Neuronal stem cell (in vitro differentiated cells): ENCODE data around the gene USP20.

Experiments used
- DNase-seq: peaks from one replicate; pipeline ENCODE4 v3.0.0-alpha.2; 2013; ENCODE audit warnings: low spot score
- H2AFZ ChIP-seq: one replicate; pipeline ENCODE4 v1.6.1; 2013; ENCODE audit warnings: mild to moderate bottlenecking, low read length, inconsistent platforms
- H2AK5ac ChIP-seq: 2 replicates; pipeline ENCODE4 v1.6.1; 2013; ENCODE audit warnings: low read depth, mild to moderate bottlenecking, inconsistent platforms, low read length, moderate library complexity, mixed read lengths
- H2BK120ac ChIP-seq: 2 replicates; pipeline ENCODE4 v1.6.1; 2013; ENCODE audit warnings: low read depth, mild to moderate bottlenecking, inconsistent platforms, low read length, moderate library complexity, mixed read lengths
- H2BK12ac ChIP-seq: one replicate; pipeline ENCODE4 v1.6.1; 2013; ENCODE audit warnings: low read length, inconsistent platforms
- H2BK15ac ChIP-seq: 2 replicates; pipeline ENCODE4 v1.6.1; 2013; ENCODE audit warnings: mild to moderate bottlenecking, low read length, inconsistent platforms, mixed read lengths
- H2BK5ac ChIP-seq: one replicate; pipeline ENCODE4 v1.6.1; 2013; ENCODE audit warnings: inconsistent platforms, mild to moderate bottlenecking, low read length, moderate library complexity
- H3K14ac ChIP-seq: one replicate; pipeline ENCODE4 v1.6.1; 2013; ENCODE audit warnings: low read length, inconsistent platforms
- H3K18ac ChIP-seq: 2 replicates; pipeline ENCODE4 v1.6.1; 2013; ENCODE audit warnings: low read length, inconsistent platforms
- H3K23ac ChIP-seq: 2 replicates; pipeline ENCODE4 v1.6.1; 2013; ENCODE audit warnings: low read depth, mild to moderate bottlenecking, mixed read lengths, low read length, inconsistent platforms; ENCODE audit not compliant: poor library complexity
- H3K27ac ChIP-seq: replicated peaks from 3 replicates; pipeline ENCODE4 v1.5.1; 2013; ENCODE audit warnings: low read length, inconsistent platforms
- H3K27me3 ChIP-seq, 3 experiments: 2 replicates each; pipeline ENCODE4 v1.6.1; 2013; ENCODE audit warnings: low read length in 3 of 3, mild to moderate bottlenecking in 2 of 3, inconsistent platforms in 1 of 3, low read depth in 1 of 3, mixed read lengths in 1 of 3, moderate library complexity in 1 of 3; ENCODE audit not compliant: control insufficient read depth in 3 of 3, insufficient read depth in 3 of 3
- H3K36me3 ChIP-seq, 2 donors: replicated peaks in 1 of 2; 2 replicates each; pipeline ENCODE4 v1.6.1; 2013; ENCODE audit warnings: low read length in 2 of 2; ENCODE audit not compliant: control insufficient read depth in 2 of 2, insufficient read depth in 2 of 2
- H3K4ac ChIP-seq: 2 replicates; pipeline ENCODE4 v1.6.1; 2013; ENCODE audit warnings: inconsistent platforms, mild to moderate bottlenecking, low read length, moderate library complexity
- H3K4me1 ChIP-seq, 2 donors: 1 replicate in 1 of 2; 2 replicates in 1 of 2; pipeline ENCODE4 v1.6.1; 2013; ENCODE audit warnings: low read length in 2 of 2, low read depth in 1 of 2; ENCODE audit not compliant: control insufficient read depth in 2 of 2, insufficient read depth in 1 of 2
- H3K4me2 ChIP-seq: one replicate; pipeline ENCODE4 v1.6.1; 2013; ENCODE audit warnings: mild to moderate bottlenecking, low read length, inconsistent platforms; ENCODE audit not compliant: insufficient read depth, poor library complexity, severe bottlenecking
- H3K4me3 ChIP-seq, 2 donors: 2 replicates each; pipeline ENCODE4 v1.5.1; 2013; ENCODE audit warnings: low read length in 2 of 2, mild to moderate bottlenecking in 2 of 2, inconsistent platforms in 1 of 2, moderate library complexity in 1 of 2
- H3K79me1 ChIP-seq: one replicate; pipeline ENCODE4 v1.6.1; 2013; ENCODE audit warnings: low read depth, mild to moderate bottlenecking, inconsistent platforms, low read length, moderate library complexity
- H3K9ac ChIP-seq: one replicate; pipeline ENCODE4 v1.6.1; 2013; ENCODE audit warnings: mild to moderate bottlenecking, low read depth, low read length, inconsistent platforms; ENCODE audit not compliant: poor library complexity
- H3K9me3 ChIP-seq, 2 donors: replicated peaks in 1 of 2; 2 replicates each; pipeline versions ENCODE3 to v1.6.1; 2013; ENCODE audit warnings: low read length in 2 of 2, mild to moderate bottlenecking in 2 of 2, inconsistent platforms in 1 of 2, low read depth in 1 of 2, mixed read lengths in 1 of 2, moderate library complexity in 1 of 2; ENCODE audit not compliant: control insufficient read depth in 2 of 2, insufficient read depth in 1 of 2
- H4K8ac ChIP-seq: one replicate; pipeline ENCODE4 v1.6.1; 2013; ENCODE audit warnings: low read depth, mild to moderate bottlenecking, inconsistent platforms, low read length, moderate library complexity
- H4K91ac ChIP-seq: one replicate; pipeline ENCODE4 v1.6.1; 2013; ENCODE audit warnings: low read length, low read depth, mild to moderate bottlenecking, inconsistent platforms; ENCODE audit not compliant: poor library complexity
- WGBS, 2 donors: extraction: QIAGEN DNeasy Blood & Tissue Kit; methylation state at CpG; one replicate each; pipeline ENCODE4 v1.1.7; 2013; ENCODE audit warnings: missing lambda C conversion rate in 2 of 2, mixed read lengths in 1 of 2; ENCODE audit not compliant: insufficient read length in 2 of 2, insufficient replicate concordance in 1 of 2; ENCODE audit errors: extremely low coverage in 2 of 2; 5-methylcytosine and 5-hydroxymethylcytosine counted together

USP20 gene

DNA sequence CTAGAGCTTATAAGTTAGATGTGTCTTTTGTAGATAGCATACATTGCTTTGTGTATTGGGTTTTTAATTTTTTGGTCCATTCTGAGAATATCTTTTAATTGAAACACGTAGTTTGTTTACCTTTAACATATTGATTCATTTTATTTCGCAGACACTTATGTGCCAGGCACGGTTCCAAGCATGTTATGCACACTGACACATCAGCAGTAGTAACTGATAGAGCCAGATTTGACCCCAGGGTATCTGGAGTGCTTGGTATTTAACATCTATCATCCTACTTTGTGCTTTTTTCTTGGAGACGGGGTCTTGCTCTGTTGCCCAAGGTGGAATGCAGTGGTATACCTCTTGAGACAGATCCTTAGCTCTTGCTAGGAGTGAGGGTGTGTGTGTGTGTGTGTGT is 71.9 kb downstream of the USP20 start:
- Histone ChIP-seq H3K23ac (no peak overlapping the region), H2AFZ (no peak overlapping the region), H2BK15ac (no peak overlapping the region), H4K8ac (no peak overlapping the region), H3K14ac (no peak overlapping the region), H3K9ac (no peak overlapping the region), H3K27me3 (no peaks in the 10 kb centered on the region), H3K4me1 (no peaks in the 10 kb centered on the region), H3K18ac (no peak overlapping the region), H3K9me3 (no peaks in the 10 kb centered on the region), H3K4ac (no peak overlapping the region), H2BK5ac (no peak overlapping the region), H4K91ac (no peak overlapping the region), H3K79me1 (no peaks in the 10 kb centered on the region), H3K36me3 (peaks cover 2 to 54% of the 10 kb centered on the region in 2 donors), H3K4me3 (no peak overlapping the region), H2AK5ac (no peak overlapping the region), H3K4me2 (no peak overlapping the region), H3K27ac (no peak overlapping the region), H2BK12ac (no peak overlapping the region), H2BK120ac (no peak overlapping the region)
- DNase-seq, result no peak
- WGBS, 2 donors, result no CpG with 5 or more reads among the region's 4 CpGs

DNA sequence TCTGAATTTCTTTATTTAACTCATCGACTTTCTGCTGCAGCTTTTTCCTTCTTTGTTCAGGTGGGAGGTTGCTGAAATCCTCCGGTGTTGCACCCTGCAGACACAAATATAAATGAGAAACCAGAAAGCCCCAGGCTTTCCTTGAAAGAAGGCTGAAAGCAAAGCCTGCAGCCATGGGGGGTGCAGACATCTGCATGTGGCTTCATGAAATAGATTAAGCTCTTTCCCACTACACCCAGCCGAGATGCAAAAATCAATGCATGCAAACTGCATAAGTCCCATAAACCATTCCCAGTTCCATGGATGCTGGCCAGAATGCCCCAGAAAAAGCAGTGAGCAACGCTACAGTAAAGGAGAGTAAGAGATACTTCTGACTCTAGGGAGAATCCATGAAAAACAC is 73.6 kb downstream of the USP20 start:
- no CpG with 5 or more reads among the region's 4 CpGs for WGBS, 2 donors
- H3K9me3 ChIP-seq, result no peaks in the 10 kb centered on the region
- no peak overlapping the region for H2AK5ac ChIP-seq
- no peak overlapping the region for H2AFZ ChIP-seq
- no peak overlapping the region for H3K4ac ChIP-seq
- H3K79me1 ChIP-seq, result no peaks in the 10 kb centered on the region
- H3K27ac ChIP-seq, result no peak overlapping the region
- no peak for DNase-seq
- H3K18ac ChIP-seq, result no peak overlapping the region
- H3K4me2 ChIP-seq, result no peak overlapping the region
- no peak overlapping the region for H2BK15ac ChIP-seq
- H3K27me3 ChIP-seq, result no peaks in the 10 kb centered on the region
- H4K91ac ChIP-seq, result no peak overlapping the region
- H3K4me1 ChIP-seq, result no peaks in the 10 kb centered on the region
- peaks cover 0 to 42% of the 10 kb centered on the region in 2 donors for H3K36me3 ChIP-seq
- H2BK120ac ChIP-seq, result no peak overlapping the region
- no peak overlapping the region for H3K14ac ChIP-seq
- H3K23ac ChIP-seq, result no peak overlapping the region
- no peak overlapping the region for H4K8ac ChIP-seq
- no peak overlapping the region for H3K4me3 ChIP-seq
- no peak overlapping the region for H2BK5ac ChIP-seq
- H3K9ac ChIP-seq, result no peak overlapping the region
- no peak overlapping the region for H2BK12ac ChIP-seq

DNA sequence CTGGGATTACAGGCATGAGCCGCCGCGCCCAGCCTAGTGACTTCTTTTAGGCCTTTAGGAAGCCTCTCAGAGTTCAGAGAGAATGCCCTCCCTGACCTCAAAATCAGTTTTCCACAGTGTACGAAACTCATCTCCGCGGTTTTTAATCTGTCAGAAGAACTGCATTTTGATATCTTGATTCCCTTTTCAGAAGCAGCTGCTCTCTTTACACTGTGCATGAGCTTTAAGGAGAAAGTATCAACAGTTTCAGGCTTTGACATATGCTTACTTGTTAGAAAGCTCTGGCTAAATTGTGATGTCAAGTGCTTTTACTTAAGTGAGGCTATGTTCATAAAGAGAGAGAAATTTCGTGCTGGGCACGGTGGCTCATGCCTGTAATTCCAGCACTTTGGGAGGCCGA is 74.6 kb downstream of the USP20 start:
- Histone ChIP-seq H3K27ac (no peak overlapping the region), H3K4ac (no peak overlapping the region), H2BK12ac (no peak overlapping the region), H3K9me3 (no peaks in the 10 kb centered on the region), H3K36me3 (peaks cover 0 to 34% of the 10 kb centered on the region in 2 donors), H3K14ac (no peak overlapping the region), H3K18ac (no peak overlapping the region), H3K27me3 (no peaks in the 10 kb centered on the region), H3K79me1 (no peaks in the 10 kb centered on the region), H4K8ac (no peak overlapping the region), H2AK5ac (no peak overlapping the region), H2BK120ac (no peak overlapping the region), H2AFZ (no peak overlapping the region), H4K91ac (no peak overlapping the region), H2BK15ac (no peak overlapping the region), H3K4me1 (no peaks in the 10 kb centered on the region), H3K4me2 (no peak overlapping the region), H3K4me3 (no peak overlapping the region), H3K23ac (no peak overlapping the region), H2BK5ac (no peak overlapping the region), H3K9ac (no peak overlapping the region)
- no CpG with 5 or more reads among the region's 9 CpGs for WGBS, 2 donors
- no peak for DNase-seq

DNA sequence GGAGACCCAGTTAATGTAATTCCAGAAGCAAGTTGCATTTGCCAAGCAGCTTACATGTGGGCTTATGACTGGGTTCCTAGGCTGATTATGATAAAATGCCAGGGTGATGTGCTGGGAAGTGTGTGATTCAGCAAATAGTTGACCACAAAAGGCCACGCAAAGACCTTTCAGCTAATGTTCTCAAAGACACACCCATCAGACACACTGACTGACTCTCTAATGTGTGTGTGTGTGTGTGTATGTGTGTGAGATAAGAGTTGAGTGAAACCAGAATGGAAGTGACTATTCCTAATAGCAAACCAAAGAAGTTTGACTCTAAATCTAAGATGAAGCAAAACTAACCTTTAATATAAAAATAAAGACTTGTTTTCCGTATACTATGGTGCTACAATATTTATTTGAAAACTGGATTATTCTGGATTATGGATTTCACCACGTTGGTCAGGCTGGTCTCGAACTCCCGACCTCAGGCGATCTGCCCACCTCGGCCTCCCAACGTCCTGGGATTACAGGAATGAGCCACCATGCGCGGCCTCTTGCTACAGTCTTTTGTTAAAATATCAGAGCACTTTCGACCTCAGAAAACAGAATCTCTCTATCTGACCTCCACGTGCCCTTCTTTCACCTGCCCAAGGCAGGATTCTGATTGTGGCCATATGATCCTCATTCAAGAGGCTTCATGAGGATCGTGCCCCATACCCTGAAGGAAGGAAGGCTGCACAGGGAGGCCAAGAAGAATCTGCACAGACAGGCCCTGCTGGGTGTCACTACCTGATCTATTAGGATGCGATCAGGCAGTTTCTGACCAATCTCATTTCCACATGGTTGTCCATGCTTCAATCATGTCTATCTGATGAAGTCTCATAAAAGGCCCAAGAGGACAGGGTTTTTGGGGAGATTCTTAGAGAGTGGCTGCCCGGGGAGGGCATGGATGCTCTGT is 75.6 kb downstream of the USP20 start:
- H2BK5ac ChIP-seq, result no peak overlapping the region
- no peak overlapping the region for H3K14ac ChIP-seq
- no peak overlapping the region for H3K4ac ChIP-seq
- no peaks in the 10 kb centered on the region for H3K27me3 ChIP-seq
- H3K79me1 ChIP-seq, result no peaks in the 10 kb centered on the region
- H3K23ac ChIP-seq, result no peak overlapping the region
- H2AFZ ChIP-seq, result no peak overlapping the region
- WGBS, 2 donors, result no CpG with 5 or more reads among the region's 15 CpGs
- no peak overlapping the region for H4K91ac ChIP-seq
- H3K9ac ChIP-seq, result no peak overlapping the region
- H4K8ac ChIP-seq, result no peak overlapping the region
- no peak overlapping the region for H2BK120ac ChIP-seq
- no peak overlapping the region for H3K4me3 ChIP-seq
- no peak overlapping the region for H2BK15ac ChIP-seq
- H3K4me2 ChIP-seq, result no peak overlapping the region
- no peak overlapping the region for H3K27ac ChIP-seq
- H3K36me3 ChIP-seq, result peaks cover 0 to 27% of the 10 kb centered on the region in 2 donors
- no peak overlapping the region for H3K18ac ChIP-seq
- H3K9me3 ChIP-seq, result no peaks in the 10 kb centered on the region
- H2BK12ac ChIP-seq, result no peak overlapping the region
- DNase-seq, result no peak
- no peak overlapping the region for H2AK5ac ChIP-seq
- no peaks in the 10 kb centered on the region for H3K4me1 ChIP-seq
